ENCODE measurements around the gene YIPF6.
"Not testable (repeated sequence)": the region's sequence is repeated elsewhere in the genome, so short reads cannot be mapped to it uniquely, and the experiment has no call there.

The YIPF6 gene

DNA sequence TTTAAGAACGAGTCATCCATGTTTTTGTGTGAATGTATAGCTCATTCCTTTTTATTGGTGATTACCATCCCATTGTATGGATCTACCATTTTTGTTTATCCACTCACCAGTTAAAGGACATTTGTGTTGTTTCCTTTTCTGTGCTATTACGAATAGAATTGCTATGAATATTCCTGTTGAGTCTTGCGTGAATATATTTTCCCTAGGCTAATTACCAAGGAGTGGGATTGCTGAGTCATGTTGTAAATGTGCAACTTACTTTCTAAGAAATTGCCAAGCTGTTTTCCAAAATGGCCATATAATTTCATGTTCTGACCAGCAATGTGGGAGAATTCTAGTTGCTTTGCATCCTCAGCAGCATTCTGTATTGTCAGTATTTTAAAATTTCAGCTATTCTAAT, 51.3 kb downstream of the YIPF6 start:
- H3K4me3 ChIP-seq (ENCODE audit: low read depth, low read length) = no peak overlapping the region

DNA sequence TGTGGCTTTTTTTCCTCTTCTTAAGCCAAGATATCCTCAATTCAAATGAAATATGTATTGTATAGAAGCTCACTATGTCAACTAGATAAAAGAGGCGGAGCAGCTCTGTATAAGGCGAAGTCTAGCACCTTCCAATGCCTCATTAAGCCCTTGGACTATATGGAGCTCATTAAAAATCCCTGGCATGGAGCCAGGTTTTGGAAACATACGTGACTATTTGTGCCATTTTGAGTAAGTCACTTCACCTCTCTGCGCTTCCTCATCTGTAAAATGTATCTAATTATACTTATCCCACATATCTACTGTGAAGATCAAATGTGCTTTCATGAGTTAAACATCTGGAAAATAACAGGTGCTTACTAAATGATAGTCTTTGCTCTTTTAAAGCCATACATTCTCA, 57.2 kb downstream of the YIPF6 start:
- TF ChIP-seq, protein P1, sequence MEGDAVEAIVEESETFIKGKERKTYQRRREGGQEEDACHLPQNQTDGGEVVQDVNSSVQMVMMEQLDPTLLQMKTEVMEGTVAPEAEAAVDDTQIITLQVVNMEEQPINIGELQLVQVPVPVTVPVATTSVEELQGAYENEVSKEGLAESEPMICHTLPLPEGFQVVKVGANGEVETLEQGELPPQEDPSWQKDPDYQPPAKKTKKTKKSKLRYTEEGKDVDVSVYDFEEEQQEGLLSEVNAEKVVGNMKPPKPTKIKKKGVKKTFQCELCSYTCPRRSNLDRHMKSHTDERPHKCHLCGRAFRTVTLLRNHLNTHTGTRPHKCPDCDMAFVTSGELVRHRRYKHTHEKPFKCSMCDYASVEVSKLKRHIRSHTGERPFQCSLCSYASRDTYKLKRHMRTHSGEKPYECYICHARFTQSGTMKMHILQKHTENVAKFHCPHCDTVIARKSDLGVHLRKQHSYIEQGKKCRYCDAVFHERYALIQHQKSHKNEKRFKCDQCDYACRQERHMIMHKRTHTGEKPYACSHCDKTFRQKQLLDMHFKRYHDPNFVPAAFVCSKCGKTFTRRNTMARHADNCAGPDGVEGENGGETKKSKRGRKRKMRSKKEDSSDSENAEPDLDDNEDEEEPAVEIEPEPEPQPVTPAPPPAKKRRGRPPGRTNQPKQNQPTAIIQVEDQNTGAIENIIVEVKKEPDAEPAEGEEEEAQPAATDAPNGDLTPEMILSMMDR (IDR thresholded peaks at IDR 0.05; ENCODE audit: low read depth, low read length) = no peak
- no peak overlapping the region for H3K4me3 ChIP-seq (ENCODE audit: low read depth, low read length)

More for the DNA sequence above, 51.3 kb downstream of the YIPF6 start:
- TF ChIP-seq, protein P1 (IDR thresholded peaks at IDR 0.05; ENCODE audit: low read depth, low read length) = no peak

DNA sequence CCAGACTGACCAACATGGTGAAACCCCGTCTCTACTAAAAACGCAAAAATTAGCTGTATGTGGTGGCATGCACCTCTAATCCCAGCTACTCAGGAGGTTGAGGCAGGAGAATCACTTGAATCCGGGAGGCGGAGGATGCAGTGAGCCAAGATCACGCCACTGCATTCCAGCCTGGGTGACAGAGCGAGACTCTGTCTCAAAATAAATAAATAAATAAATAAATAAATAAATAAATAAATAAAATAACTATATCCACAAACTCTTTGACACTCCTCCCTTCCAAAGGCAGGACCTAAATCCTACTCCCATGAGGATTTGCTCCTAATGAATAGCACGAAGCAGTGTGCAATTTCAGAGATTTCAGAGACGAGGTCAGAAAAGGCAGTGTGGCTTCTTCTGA, 58.3 kb downstream of the YIPF6 start:
- not testable (repeated sequence) for H3K4me3 ChIP-seq (ENCODE audit: low read depth, low read length)

DNA sequence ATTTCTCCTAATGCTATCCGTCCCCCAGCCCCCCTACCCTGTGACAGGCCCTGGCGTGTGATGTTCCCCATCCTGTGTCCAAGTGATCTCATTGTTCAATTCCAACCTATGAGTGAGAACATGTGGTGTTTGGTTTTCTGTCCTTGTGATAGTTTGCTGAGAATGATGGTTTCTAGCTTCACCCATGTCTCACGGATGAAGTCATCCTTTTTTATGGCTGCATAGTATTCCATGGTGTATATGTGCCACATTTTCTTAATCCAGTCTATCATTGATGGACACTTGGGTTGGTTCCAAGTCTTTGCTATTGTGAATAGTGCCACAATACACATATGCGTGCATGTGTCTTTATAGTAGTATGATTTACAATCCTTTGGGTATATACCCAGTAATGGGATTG, 61.1 kb downstream of the YIPF6 start:
- not testable (repeated sequence) for H3K4me3 ChIP-seq (ENCODE audit: low read depth, low read length)

DNA sequence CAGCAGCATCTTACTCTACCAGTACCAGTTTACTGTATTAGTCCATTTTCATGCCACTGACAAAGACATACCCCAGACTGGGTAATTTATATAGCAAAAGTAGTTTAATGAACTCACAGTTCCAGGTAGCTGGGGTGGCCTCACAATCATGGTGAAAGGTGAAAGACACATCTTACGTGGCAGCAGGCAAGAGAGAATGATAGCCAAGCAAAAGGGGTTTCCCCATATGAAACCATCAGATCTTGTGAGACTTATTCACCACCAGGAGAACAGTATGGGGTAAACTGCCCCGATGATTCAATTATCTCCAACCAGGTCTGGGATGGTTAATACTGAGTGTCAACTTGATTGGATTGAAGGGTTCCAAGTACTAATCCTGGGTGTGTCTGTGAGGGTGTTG, 69.3 kb downstream of the YIPF6 start:
- TF ChIP-seq, protein P1 (IDR thresholded peaks at IDR 0.05; ENCODE audit: low read depth, low read length) = no peak
- no peak overlapping the region for H3K4me3 ChIP-seq (ENCODE audit: low read depth, low read length)

DNA sequence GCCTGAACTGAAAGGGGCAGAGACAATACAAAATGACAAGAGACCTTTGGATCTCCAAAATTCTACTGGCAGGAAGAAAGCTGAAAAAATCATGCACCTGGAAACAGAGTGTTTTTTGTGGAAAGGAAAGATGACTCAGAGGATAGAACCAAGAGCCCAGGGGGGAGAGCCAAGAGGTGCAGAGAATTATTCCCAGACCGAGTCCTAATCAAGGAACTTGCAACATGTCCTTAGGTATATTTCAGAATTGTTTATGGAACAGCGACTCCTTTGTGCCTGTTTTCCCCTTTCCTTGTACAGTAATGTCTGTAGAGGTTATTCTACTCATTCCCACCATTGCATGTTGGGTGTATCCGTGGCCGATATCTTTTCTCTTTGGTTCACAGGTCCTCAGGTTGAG, 71.7 kb downstream of the YIPF6 start:
- TF ChIP-seq, protein P1 (IDR thresholded peaks at IDR 0.05; ENCODE audit: low read depth, low read length) = no peak
- H3K4me3 ChIP-seq (ENCODE audit: low read depth, low read length) = no peak overlapping the region

DNA sequence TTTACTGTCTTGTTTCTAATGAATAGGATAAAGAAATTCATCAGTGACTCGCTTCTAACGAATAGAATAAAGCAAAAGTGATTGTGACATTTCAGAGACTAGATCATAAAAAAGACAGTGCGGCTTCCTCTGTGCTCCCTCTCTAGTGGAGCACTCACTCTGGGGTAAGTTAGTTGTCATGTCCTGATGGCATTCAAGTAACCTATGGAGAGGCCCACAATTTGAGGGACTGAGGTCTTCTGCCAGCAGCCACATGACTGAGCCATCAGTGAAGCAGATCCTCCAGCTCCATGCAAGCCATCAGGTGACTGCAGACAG, 72.4 kb downstream of the YIPF6 start:
- TF ChIP-seq, protein P1 (IDR thresholded peaks at IDR 0.05; ENCODE audit: low read depth, low read length) = no peak
- H3K4me3 ChIP-seq (ENCODE audit: low read depth, low read length) = no peak overlapping the region

DNA sequence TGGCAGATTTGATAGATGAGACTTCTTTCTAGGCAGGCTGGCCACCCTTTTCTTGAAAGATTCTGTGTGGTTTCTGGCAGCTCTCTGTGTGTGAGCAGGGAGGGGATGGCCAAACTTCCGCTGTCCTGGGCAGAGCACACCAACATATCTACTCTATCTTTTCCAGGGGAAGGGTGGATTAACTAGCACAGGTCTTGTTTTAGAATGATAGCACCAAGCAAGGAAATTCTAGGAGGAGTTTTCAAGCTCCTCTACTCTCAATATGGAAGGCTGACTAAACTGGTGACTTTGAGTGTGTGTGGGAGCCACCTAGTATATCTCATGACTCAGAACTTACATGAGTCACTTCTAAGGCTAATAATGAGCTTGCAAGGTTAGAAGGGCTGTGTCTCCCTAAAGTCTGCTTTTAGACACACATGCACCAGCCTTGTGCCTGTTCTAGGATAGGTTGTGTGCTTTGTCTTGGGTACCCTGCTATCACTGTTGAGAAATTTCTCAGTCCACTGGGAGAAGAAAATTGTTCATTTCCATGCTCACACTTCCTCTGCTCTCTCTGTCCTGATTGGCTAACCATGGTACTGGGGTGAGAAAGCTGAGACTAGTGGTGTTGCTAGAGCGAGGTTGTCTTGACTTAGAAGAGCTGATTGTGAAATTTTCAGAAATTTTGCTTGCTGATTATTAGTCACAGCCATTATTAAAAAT, 72.9 kb downstream of the YIPF6 start:
- no peak overlapping the region for H3K4me3 ChIP-seq (ENCODE audit: low read depth, low read length)
- TF ChIP-seq, protein P1 (IDR thresholded peaks at IDR 0.05; ENCODE audit: low read depth, low read length) = no peak
